ENCODE measurements around the gene BTAF1.

The BTAF1 gene

GRCh38 chr10:92042541-92042940 lies 119.0 kb downstream of the BTAF1 start:
- DNase-seq: no peak

DNA sequence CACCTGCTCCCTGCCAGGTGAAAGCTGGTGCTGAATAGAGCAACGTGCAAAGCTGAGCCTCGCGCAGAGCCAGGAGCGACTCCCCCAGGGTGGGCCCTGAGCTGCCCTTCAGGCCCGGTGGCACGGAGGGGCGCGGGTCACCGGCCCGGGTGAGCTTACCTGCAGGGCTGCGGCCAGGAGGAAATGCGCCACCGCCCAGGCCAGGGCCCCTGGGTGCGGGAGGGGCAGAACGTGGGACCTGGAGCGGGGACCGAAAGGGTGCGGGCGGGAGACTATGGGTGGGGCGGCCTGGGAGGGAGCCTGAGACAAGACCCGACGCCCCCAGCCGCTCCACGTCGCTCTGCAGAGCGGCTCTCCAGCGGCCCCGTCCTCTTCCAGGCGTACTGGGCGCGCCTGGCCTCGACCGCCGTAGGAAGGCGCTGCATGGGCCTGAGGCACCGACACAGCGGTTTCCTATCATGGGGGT lies 122.1 kb downstream of the BTAF1 start:
- DNase-seq: no peak

- no peak for DNase-seq
Measured at GRCh38 chr10:92047215-92047614, 123.6 kb downstream of the BTAF1 start.

GRCh38 chr10:92052088-92052487 lies 128.5 kb downstream of the BTAF1 start:
- no peak for DNase-seq

- no peak for DNase-seq
Measured at GRCh38 chr10:92052741-92053140, 129.2 kb downstream of the BTAF1 start.

DNA sequence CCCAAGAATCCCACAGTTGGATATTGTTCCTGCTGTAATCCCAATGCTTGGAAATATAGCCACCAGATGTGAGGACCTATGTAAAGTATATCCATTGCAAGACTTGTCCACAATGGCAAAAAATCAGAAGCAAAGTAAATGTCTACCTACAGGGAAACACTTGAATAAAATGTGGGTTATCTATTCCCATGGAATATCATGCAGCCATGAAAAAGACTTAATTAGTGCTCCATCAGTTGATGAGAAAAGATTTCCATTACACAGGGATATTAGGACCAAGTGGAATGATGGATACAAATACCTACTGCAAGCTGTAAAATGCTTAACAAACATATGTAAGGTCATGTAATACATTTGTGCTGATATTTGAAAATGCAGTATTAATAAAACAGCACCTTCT lies 131.2 kb downstream of the BTAF1 start:
- DNase-seq: no peak

GRCh38 chr10:92062273-92062672 lies 138.7 kb downstream of the BTAF1 start:
- no peak for DNase-seq

DNA sequence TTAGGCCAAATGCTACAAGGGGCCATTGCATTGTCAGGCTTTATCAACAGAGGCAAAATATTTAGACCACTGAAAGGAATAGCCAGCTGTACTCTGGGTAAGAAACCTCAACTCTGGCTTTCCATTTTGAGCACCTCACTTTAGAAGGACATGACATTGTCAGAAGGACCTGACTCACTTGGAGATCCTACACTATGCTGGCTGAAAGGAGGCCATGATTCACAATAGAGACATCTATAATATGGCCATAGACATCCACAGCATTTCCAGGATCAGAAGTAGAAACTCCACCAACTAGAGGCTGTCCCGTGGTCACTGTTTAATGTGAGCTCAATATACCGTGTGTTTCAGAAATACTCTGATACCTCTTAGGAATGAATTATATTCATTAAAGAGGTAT lies 140.9 kb downstream of the BTAF1 start:
- no peak for DNase-seq

DNA sequence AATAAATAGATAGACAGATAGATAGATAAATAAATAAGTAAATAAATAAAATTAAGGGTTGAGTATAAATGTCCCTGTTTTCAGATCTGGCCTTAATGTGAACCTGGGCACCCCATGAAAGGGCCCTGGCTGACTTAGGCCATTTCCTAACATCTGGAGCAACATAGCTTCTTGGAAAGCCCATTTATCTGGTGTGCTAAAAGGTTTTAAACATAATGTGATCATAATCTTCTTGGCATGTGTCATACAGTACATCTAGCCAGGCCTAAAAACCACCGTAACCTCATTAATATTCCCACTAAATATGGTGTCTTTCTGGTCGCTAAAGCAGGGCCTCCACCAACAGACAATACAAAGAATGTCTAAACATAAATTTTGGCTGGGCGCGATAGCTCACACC lies 142.8 kb downstream of the BTAF1 start:
- no peak for DNase-seq

- DNase-seq: no peak
Measured at GRCh38 chr10:92068900-92069299, 145.3 kb downstream of the BTAF1 start.

DNA sequence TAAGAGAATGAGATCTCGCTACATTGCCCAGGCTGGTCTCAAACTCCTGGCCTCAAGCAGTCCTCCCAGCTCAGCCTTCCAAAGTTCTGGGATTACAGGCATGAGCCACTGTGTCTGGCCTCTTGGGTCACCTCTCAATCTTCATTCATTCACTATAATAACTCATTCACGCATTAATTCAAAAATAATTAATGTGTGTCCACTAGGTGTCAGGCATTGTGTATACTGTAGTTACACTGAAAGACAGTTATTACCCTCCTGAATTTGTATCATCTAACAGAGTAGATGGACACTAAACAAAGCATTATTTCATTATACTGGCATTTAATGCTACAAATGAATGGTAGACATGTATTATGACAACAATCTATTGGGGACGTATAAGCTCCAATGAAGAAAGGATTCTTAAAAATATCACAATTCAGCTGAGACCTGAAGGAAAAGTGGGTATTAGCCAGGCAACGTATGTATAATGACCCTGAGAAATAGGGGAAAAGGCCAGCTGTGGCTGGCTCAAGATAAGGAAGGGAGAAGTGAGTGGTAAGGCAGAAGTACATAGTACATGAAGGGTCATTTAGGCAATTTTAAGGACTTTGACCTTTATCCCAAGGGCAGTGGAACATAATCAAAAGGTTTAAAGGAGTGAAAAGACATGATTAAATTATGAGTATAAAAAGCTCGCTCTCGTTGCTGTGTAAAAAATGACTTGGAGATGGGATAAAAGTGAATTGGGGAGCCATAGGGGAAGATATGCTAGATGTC lies 150.7 kb downstream of the BTAF1 start:
- DNase-seq: no peak

DNA sequence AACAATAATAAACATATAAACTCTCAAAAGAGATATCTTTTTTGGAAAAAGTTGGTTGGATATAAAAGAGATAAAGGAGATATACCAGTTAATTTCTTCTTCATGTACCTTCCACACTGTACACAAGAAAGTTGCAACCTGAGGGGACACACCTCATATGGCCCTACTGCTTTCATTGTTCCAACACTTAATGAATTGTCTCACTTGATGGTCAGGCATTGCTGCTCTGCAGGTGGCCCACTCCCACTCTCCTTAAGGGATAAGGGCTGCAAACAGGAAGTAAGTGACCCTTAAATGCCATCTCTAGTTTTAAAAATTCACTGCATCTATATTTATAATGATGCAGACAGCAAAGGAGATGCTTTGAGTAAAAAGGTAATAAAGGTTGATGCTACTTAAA lies 152.3 kb downstream of the BTAF1 start:
- DNase-seq: no peak

- no peak for DNase-seq
Measured at GRCh38 chr10:92076722-92077121, 153.2 kb downstream of the BTAF1 start.

GRCh38 chr10:92079003-92079402 lies 155.4 kb downstream of the BTAF1 start:
- DNase-seq: no peak

All from anterior cingulate cortex (tissue), 58 donors.